HEK293T (cell line): ENCODE results near the gene HHEX.

Experiments
- ARNT ChIP-seq: fragments of 450-650 bp; IDR thresholded peaks from 2 replicates; pipeline ENCODE4 v1.6.1; 2017; ENCODE audit warnings: mild to moderate bottlenecking
- ELF4 ChIP-seq: fragments of 450-650 bp; IDR thresholded peaks from 2 replicates; pipeline ENCODE4 v1.6.1; 2017; ENCODE audit warnings: antibody characterized with exemption
- ZNF384 ChIP-seq: fragments of 450-650 bp; IDR thresholded peaks from 2 replicates; pipeline ENCODE4 v1.6.1; 2016
- TF ChIP-seq, protein P1 (sequence below): fragments of 450-650 bp; IDR thresholded peaks from 2 replicates; pipeline ENCODE4 v1.6.1; 2016

GRCh38 chr10:92662848-92663247 lies 26.9 kb upstream of the HHEX start:
- TF ChIP-seq ARNT (no peak), ZNF384 (no peak), ELF4 (no peak)
- TF ChIP-seq, protein P1, sequence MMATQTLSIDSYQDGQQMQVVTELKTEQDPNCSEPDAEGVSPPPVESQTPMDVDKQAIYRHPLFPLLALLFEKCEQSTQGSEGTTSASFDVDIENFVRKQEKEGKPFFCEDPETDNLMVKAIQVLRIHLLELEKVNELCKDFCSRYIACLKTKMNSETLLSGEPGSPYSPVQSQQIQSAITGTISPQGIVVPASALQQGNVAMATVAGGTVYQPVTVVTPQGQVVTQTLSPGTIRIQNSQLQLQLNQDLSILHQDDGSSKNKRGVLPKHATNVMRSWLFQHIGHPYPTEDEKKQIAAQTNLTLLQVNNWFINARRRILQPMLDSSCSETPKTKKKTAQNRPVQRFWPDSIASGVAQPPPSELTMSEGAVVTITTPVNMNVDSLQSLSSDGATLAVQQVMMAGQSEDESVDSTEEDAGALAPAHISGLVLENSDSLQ: peak; percentile 40; the same call in 1 of the 2 replicates
